H9 (cell line): Measurements from ENCODE around the gene PPP2R5E. TPM values are rescaled to one million over a fixed set of nuclear protein-coding genes. Genes with fewer than 3 reads are reported as not detected.

ENCODE experiments used
- DNase-seq: peaks from one replicate; pipeline ENCODE4 v3.0.0-alpha.2; 2017
- H2AFZ ChIP-seq: one replicate; pipeline ENCODE4 v1.6.1; 2013; ENCODE audit warnings: mild to moderate bottlenecking, low read length, control low read depth, moderate library complexity
- H2AK5ac ChIP-seq: 2 replicates; pipeline ENCODE4 v1.6.1; 2013; ENCODE audit warnings: low read length, control low read depth, mixed read lengths; ENCODE audit not compliant: insufficient read length
- H2BK120ac ChIP-seq: one replicate; pipeline ENCODE4 v1.6.1; 2013; ENCODE audit warnings: low read depth, mild to moderate bottlenecking, low read length, control low read depth, inconsistent platforms; ENCODE audit not compliant: poor library complexity, severe bottlenecking
- H2BK12ac ChIP-seq: 2 replicates; pipeline ENCODE4 v1.6.1; 2013; ENCODE audit warnings: low read length, control low read depth, mixed read lengths, low read depth; ENCODE audit not compliant: insufficient read length
- H2BK15ac ChIP-seq: 2 replicates; pipeline ENCODE4 v1.6.1; 2013; ENCODE audit warnings: low read depth, low read length, control low read depth
- H2BK20ac ChIP-seq: one replicate; pipeline ENCODE4 v1.6.1; 2013; ENCODE audit warnings: low read depth, mild to moderate bottlenecking, low read length, control low read depth, inconsistent platforms; ENCODE audit not compliant: poor library complexity, severe bottlenecking
- H2BK5ac ChIP-seq: 2 replicates; pipeline ENCODE4 v1.6.1; 2013; ENCODE audit warnings: low read length, control low read depth, mixed read lengths; ENCODE audit not compliant: insufficient read length
- H3K14ac ChIP-seq: 2 replicates; pipeline ENCODE4 v1.6.1; 2013; ENCODE audit warnings: low read length, control low read depth; ENCODE audit not compliant: insufficient read depth
- H3K18ac ChIP-seq: 2 replicates; pipeline ENCODE4 v1.6.1; 2013; ENCODE audit warnings: low read depth, mild to moderate bottlenecking, mixed read lengths, low read length, control low read depth; ENCODE audit not compliant: insufficient read length
- H3K23ac ChIP-seq: 2 replicates; pipeline ENCODE4 v1.6.1; 2013; ENCODE audit warnings: low read length, control low read depth, mixed read lengths, low read depth; ENCODE audit not compliant: insufficient read length
- H3K23me2 ChIP-seq: 2 replicates; pipeline ENCODE4 v1.6.1; 2013; ENCODE audit warnings: low read depth, mild to moderate bottlenecking, mixed read lengths, low read length, control low read depth; ENCODE audit not compliant: insufficient read length, poor library complexity, severe bottlenecking
- H3K27ac ChIP-seq: 2 replicates; pipeline ENCODE4 v1.5.1; 2013; ENCODE audit warnings: low read length, control low read depth, mixed read lengths, low read depth; ENCODE audit not compliant: insufficient read length
- H3K27me3 ChIP-seq: 2 replicates; pipeline ENCODE4 v1.6.1; 2013; ENCODE audit warnings: low read length, control low read depth, inconsistent platforms; ENCODE audit not compliant: insufficient read depth
- H3K4ac ChIP-seq: 2 replicates; pipeline ENCODE4 v1.6.1; 2013; ENCODE audit warnings: low read depth, mild to moderate bottlenecking, control low read depth, inconsistent platforms, low read length, moderate library complexity
- H3K4me1 ChIP-seq: 2 replicates; pipeline ENCODE4 v1.6.1; 2013; ENCODE audit warnings: low read length, control low read depth, inconsistent platforms; ENCODE audit not compliant: insufficient read depth
- H3K4me2 ChIP-seq: 2 replicates; pipeline ENCODE4 v1.6.1; 2013; ENCODE audit warnings: low read length, control low read depth, mixed read lengths; ENCODE audit not compliant: insufficient read length, insufficient read depth
- H3K56ac ChIP-seq: 2 replicates; pipeline ENCODE4 v1.6.1; 2013; ENCODE audit warnings: low read depth, mild to moderate bottlenecking, mixed read lengths, low read length, control low read depth; ENCODE audit not compliant: insufficient read length
- H3K79me1 ChIP-seq: 2 replicates; pipeline ENCODE4 v1.6.1; 2013; ENCODE audit warnings: low read depth, mild to moderate bottlenecking, moderate library complexity, low read length, control low read depth, inconsistent platforms; ENCODE audit not compliant: insufficient read depth, poor library complexity, severe bottlenecking
- H3K79me2 ChIP-seq: 2 replicates; pipeline ENCODE4 v1.6.1; 2013; ENCODE audit warnings: low read length, control low read depth, inconsistent platforms; ENCODE audit not compliant: insufficient read depth
- H3K9ac ChIP-seq: 2 replicates; pipeline ENCODE4 v1.6.1; 2013; ENCODE audit warnings: low read length, control low read depth, mixed read lengths; ENCODE audit not compliant: insufficient read length; ENCODE audit errors: extremely low read depth
- H3K9me3 ChIP-seq: one replicate; pipeline ENCODE4 v1.6.1; 2013; ENCODE audit warnings: low read depth, low read length, inconsistent platforms; ENCODE audit not compliant: control insufficient read depth
- H3T11ph ChIP-seq: one replicate; pipeline ENCODE4 v1.6.1; 2013; ENCODE audit warnings: mild to moderate bottlenecking, low read length, control low read depth, inconsistent platforms
- H4K20me1 ChIP-seq: one replicate; pipeline ENCODE4 v1.6.1; 2013; ENCODE audit not compliant: control insufficient read depth, insufficient read length, insufficient read depth
- H4K5ac ChIP-seq: 2 replicates; pipeline ENCODE4 v1.6.1; 2013; ENCODE audit warnings: low read depth, mild to moderate bottlenecking, mixed read lengths, low read length, control low read depth; ENCODE audit not compliant: insufficient read length
- H4K8ac ChIP-seq: replicated peaks from 2 replicates; pipeline ENCODE4 v1.6.1; 2013; ENCODE audit warnings: low read length, control low read depth, mixed read lengths, low read depth; ENCODE audit not compliant: insufficient read length
- H4K91ac ChIP-seq: 2 replicates; pipeline ENCODE4 v1.6.1; 2013; ENCODE audit warnings: low read depth, mild to moderate bottlenecking, moderate library complexity, mixed read lengths, low read length, control low read depth; ENCODE audit not compliant: insufficient read length
- H3K27ac Mint-ChIP-seq, 3 experiments: 2 replicates in 2 of 3; 3 replicates in 1 of 3; pipeline ENCODE4 v1.8.0; 2020 to 2021; ENCODE audit warnings: mixed read lengths in 3 of 3, mild to moderate bottlenecking in 1 of 3, moderate library complexity in 1 of 3
- H3K27me3 Mint-ChIP-seq: 2 replicates; pipeline ENCODE4 v1.8.0; 2021; ENCODE audit warnings: low read depth, mild to moderate bottlenecking, moderate library complexity, mixed read lengths
- H3K36me3 Mint-ChIP-seq, 3 experiments: 2 replicates in 2 of 3; 3 replicates in 1 of 3; pipeline ENCODE4 v1.8.0; 2020 to 2021; ENCODE audit warnings: low read depth in 3 of 3, mixed read lengths in 3 of 3; ENCODE audit not compliant: insufficient read depth in 1 of 3
- H3K4me1 Mint-ChIP-seq, 2 experiments: 2 replicates each; pipeline ENCODE4 v1.8.0; 2020; ENCODE audit warnings: mixed read lengths in 2 of 2
- H3K4me3 Mint-ChIP-seq, 2 experiments: 2 replicates in 1 of 2; 3 replicates in 1 of 2; pipeline ENCODE4 v1.8.0; 2020 to 2021; ENCODE audit warnings: mild to moderate bottlenecking in 2 of 2, mixed read lengths in 2 of 2, moderate library complexity in 1 of 2
- H3K9me3 Mint-ChIP-seq, 2 experiments: 2 replicates in 1 of 2; 3 replicates in 1 of 2; pipeline ENCODE4 v1.8.0; 2020; ENCODE audit warnings: mild to moderate bottlenecking in 2 of 2, mixed read lengths in 2 of 2, moderate library complexity in 1 of 2
- CTCF ChIP-seq: fragments of 200-600 bp; sonication (generic); conservative IDR thresholded peaks from 3 replicates; pipeline ENCODE4 v1.8.0; 2021; ENCODE audit warnings: antibody characterized with exemption, mild to moderate bottlenecking
- WGBS: extraction: QIAGEN DNeasy Blood & Tissue Kit; methylation state at CpG from one replicate; pipeline ENCODE4 v1.1.7; 2013; ENCODE audit warnings: missing lambda C conversion rate, low lambda C conversion rate, mixed read lengths; ENCODE audit not compliant: insufficient read length; ENCODE audit errors: extremely low coverage; 5-methylcytosine and 5-hydroxymethylcytosine counted together
- total RNA-seq: library from RNA; stranded (reverse); gene quantifications from 2 replicates; pipeline ENCODE4 v1.2.1, GENCODE V29; 2021

PPP2R5E gene
- total RNA-seq, 1 experiment from 2014 or later: 65.8 TPM

DNA sequence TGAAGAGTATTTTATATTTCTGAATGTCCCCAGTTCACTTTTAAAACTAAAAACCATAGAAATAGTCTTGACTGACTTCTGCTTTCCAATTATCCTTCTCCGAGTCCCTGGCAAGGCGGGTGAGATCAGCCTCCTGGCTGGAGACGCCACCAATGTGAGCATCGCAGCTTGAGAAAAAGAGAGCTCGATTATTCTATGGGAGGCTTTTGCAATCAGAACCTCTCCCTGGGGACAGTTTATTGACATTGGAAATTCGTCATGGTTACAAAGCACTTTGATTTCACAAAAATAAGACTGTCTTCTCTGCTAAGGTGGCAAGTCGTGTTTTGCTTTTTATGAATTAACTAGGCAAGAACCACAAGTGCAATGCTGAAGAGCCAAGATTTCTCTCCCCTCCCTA is 200.8 kb downstream of the PPP2R5E start:
- no peak overlapping the region for H3K4me2 ChIP-seq
- H3K4me1 Mint-ChIP-seq: peaks cover 6 to 12% of the 10 kb centered on the region in 2 experiments
- H3K9ac ChIP-seq: no peak overlapping the region

More for the DNA sequence above, 200.8 kb downstream of the PPP2R5E start:
- no peak overlapping the region for H3K27ac ChIP-seq
- no peaks in the 10 kb centered on the region for H3K23me2 ChIP-seq
- H3K9me3 ChIP-seq: no peaks in the 10 kb centered on the region
- H2BK120ac ChIP-seq: no peak overlapping the region
- no peak overlapping the region for H2AK5ac ChIP-seq
- peaks cover 2 to 3% of the 10 kb centered on the region in 2 experiments; a peak in 3 of 5 replicates for H3K9me3 Mint-ChIP-seq
- no peaks in the 10 kb centered on the region for H4K20me1 ChIP-seq
- no peaks in the 10 kb centered on the region for H3K4me1 ChIP-seq
- no peak overlapping the region for H2BK15ac ChIP-seq
- no peak overlapping the region for H2BK12ac ChIP-seq
- no peak overlapping the region for H2BK5ac ChIP-seq
- H2BK20ac ChIP-seq: no peak overlapping the region
- no CpG with 5 or more reads among the region's 7 CpGs for WGBS
- H3K27me3 ChIP-seq: no peaks in the 10 kb centered on the region
- no peak overlapping the region for H3K23ac ChIP-seq
- no peak overlapping the region for H3K56ac ChIP-seq
- H2AFZ ChIP-seq: no peak overlapping the region
- no peak overlapping the region for H3K18ac ChIP-seq
- no peaks in the 10 kb centered on the region; the same call in 1 of the 2 replicates for H3K27me3 Mint-ChIP-seq
- H3K79me2 ChIP-seq: no peaks in the 10 kb centered on the region
- H3K27ac Mint-ChIP-seq: no peak overlapping the region; a peak in 1 of 7 replicates
- no peak overlapping the region for H3K4me3 Mint-ChIP-seq
- H4K8ac ChIP-seq: no peak overlapping the region
- peaks cover 0 to 4% (median 2%) of the 10 kb centered on the region in 3 experiments; a peak in 1 of 7 replicates for H3K36me3 Mint-ChIP-seq
- no peak overlapping the region for H3K14ac ChIP-seq
- H4K5ac ChIP-seq: no peak overlapping the region
- H3T11ph ChIP-seq: no peak overlapping the region
- no peaks in the 10 kb centered on the region for H3K79me1 ChIP-seq
- no peak overlapping the region for H4K91ac ChIP-seq
- H3K4ac ChIP-seq: no peak overlapping the region
- no peak for TF ChIP-seq CTCF
- no peak for DNase-seq
